Heart right ventricle (tissue), 16 donors: Measurements from ENCODE around the gene PIK3R6. TPM values are rescaled to one million over a fixed set of nuclear protein-coding genes. Genes with fewer than 3 reads are reported as not detected.
"Not testable (repeated sequence)": the region's sequence is repeated elsewhere in the genome, so short reads cannot be mapped to it uniquely, and the experiment has no call there.

Source experiments
- ATAC-seq, 8 donors: fragments of 200-7000 bp; cut with Tn5 transposase; one replicate each; pipeline ENCODE4 v1.9.1; 2020; ENCODE audit warnings: mild to moderate bottlenecking in 8 of 8, moderate library complexity in 8 of 8, moderate number of reproducible peaks in 1 of 8
- DNase-seq, 2 donors: peaks; one replicate each; pipeline ENCODE4 v3.0.0-alpha.2; 2020
- H3K27ac ChIP-seq, 10 donors: fragments of 200-600 bp; sonication (generic) in 2 of 10; one replicate each; pipeline versions ENCODE4 v1.5.0 to v1.8.0; 2020 to 2022; ENCODE audit warnings: mild to moderate bottlenecking in 3 of 10
- H3K27me3 ChIP-seq, 7 donors: fragments of 200-600 bp; one replicate each; pipeline ENCODE4 v1.8.0; 2021 to 2022; ENCODE audit warnings: mild to moderate bottlenecking in 2 of 7
- H3K36me3 ChIP-seq, 9 donors: fragments of 200-600 bp; sonication (generic) in 1 of 9; one replicate each; pipeline versions ENCODE4 v1.5.0 to v1.8.0; 2020 to 2022; ENCODE audit warnings: mild to moderate bottlenecking in 2 of 9
- H3K4me1 ChIP-seq, 9 donors: fragments of 200-600 bp; sonication (generic) in 1 of 9; one replicate each; pipeline versions ENCODE4 v1.5.0 to v1.8.0; 2020 to 2022; ENCODE audit warnings: mild to moderate bottlenecking in 4 of 9
- H3K4me3 ChIP-seq, 10 donors: fragments of 200-600 bp; sonication (generic) in 2 of 10; one replicate each; pipeline versions ENCODE4 v1.5.0 to v1.8.0; 2020 to 2022; ENCODE audit warnings: mild to moderate bottlenecking in 7 of 10, moderate library complexity in 2 of 10
- H3K9me3 ChIP-seq, 11 donors: fragments of 200-600 bp in 10 of 11; sonication (generic) in 2 of 11; one replicate each; pipeline versions ENCODE4 v1.5.0 to v1.8.0; 2013 to 2022; ENCODE audit warnings: mild to moderate bottlenecking in 2 of 11, control low read depth in 1 of 11, moderate library complexity in 1 of 11
- CTCF ChIP-seq, 9 donors: fragments of 200-600 bp; sonication (generic) in 2 of 9; IDR thresholded peaks; one replicate each; pipeline versions ENCODE4 v1.5.0 to v1.8.0; 2021 to 2022; ENCODE audit warnings: antibody characterized with exemption in 9 of 9, mild to moderate bottlenecking in 5 of 9, moderate library complexity in 1 of 9
- WGBS, 2 donors: extraction: QIAGEN DNeasy Blood & Tissue Kit; methylation state at CpG; one replicate each; pipeline ENCODE4 v1.1.7; 2013; ENCODE audit warnings: inconsistent platforms in 1 of 2; 5-methylcytosine and 5-hydroxymethylcytosine counted together
- intact Hi-C, 10 donors: fragments of 100-400 bp; cut with DNase I; formaldehyde crosslinking; loops; one replicate each; pipeline versions ENCODE4 v1.11.1 to v1.14.2; 2022
- polyA plus RNA-seq, 2 donors: library from polyadenylated mRNA; stranded (reverse); fragments of 200-250 nt; gene quantifications; one replicate each; pipeline ENCODE4 v1.2.3, GENCODE V29; 2013
- total RNA-seq, 10 donors: library from RNA; stranded (reverse); fragmentation: NEBNext Ultra II Directional in 3 of 10; extraction: Animal tissue kit (Norgen Biotek cat#: 25700) in 3 of 10; gene quantifications; one replicate each; pipeline versions ENCODE4 v1.2.1 to v1.2.4, GENCODE V29; 2021 to 2023
- donor health status: Arrhythmogenic right ventricular cardiomyopathy.
- donor health status: ischemic (EF 13 %, LVEDD 7.1; RV severe dilation, severe dysfunction).
- donor health status: healthy with polysubstance abuse.
- donor health status: DM: no; HTN: yes; CAD: no.
- donor health status: DM: no; HTN: no; CAD: no.
- donor health status: ischemic (EF 25% LVEDD 6.9; RV normal size, moderate dysfunction).
- donor health status: ischemic (EF 25% LVEDD 5.7; RV mildly dilated, moderate dysfunction).
- donor health status: healthy.
- donor health status: DM: yes; HTN: yes; CAD: no.
- donor health status: Ischemic cardiomyopathy.
- donor health status: ischemic (EF 35%, LVEDD 5.7; RV mildly dilated, moderate dysfunction).
- donor health status: nonischemic (EF 11% LVEDD 7.7; RV severe dilation, severe dysfunction).
- donor health status: DM: yes; HTN: yes; CAD: no.
- donor health status: PGD.
- donor health status: ischemic (EF 29% LVEDD 5.4; RV normal size, mild dysfunction).
- donor health status: nonischemic (EF 23%, LVEDD 6.1; RV moderate dilation, normal function).

The PIK3R6 gene
- total and polyA plus RNA-seq, 12 donors: 0.32 to 3.4 (median 1.0) TPM

GRCh38 chr17:8806253-8806925 is 61.1 kb downstream of the PIK3R6 start:
- ATAC-seq (no peak), DNase-seq (no peak)
- Histone ChIP-seq H3K4me1 (peaks cover 0 to 15% (median 0%) of the 10 kb centered on the region in 9 donors), H3K27ac (peak overlapping the region in 2 of 10 donors; percentile 9 to 77), H3K27me3 (no peaks in the 10 kb centered on the region), H3K36me3 (peaks cover 0 to 28% (median 0%) of the 10 kb centered on the region in 9 donors), H3K9me3 (peaks cover 0 to 24% (median 0%) of the 10 kb centered on the region in 11 donors), H3K4me3 (no peak overlapping the region)
- TF ChIP-seq CTCF (IDR thresholded peaks at IDR 0.05): no peak
- intact Hi-C loops: loop anchor here in 4 of 10 donors (5.0 to 10.0 kb wide), 2 partner anchors 86 to 88 kb away; no protein-coding TSS in a partner anchor
- 90 to 95% methylated on average over 3 of the region's 3 CpGs for WGBS, 2 donors

- H3K27me3 ChIP-seq, H3K27ac ChIP-seq, H3K4me3 ChIP-seq, ATAC-seq, DNase-seq: not testable (repeated sequence)
- Histone ChIP-seq H3K4me1 (peaks cover 0 to 15% (median 0%) of the 10 kb centered on the region in 9 donors), H3K9me3 (peaks cover 0 to 18% (median 0%) of the 10 kb centered on the region in 11 donors), H3K36me3 (peaks cover 0 to 27% (median 0%) of the 10 kb centered on the region in 9 donors)
- intact Hi-C loops: loop anchor here in 4 of 10 donors (5.0 to 10.0 kb wide), 2 partner anchors 87 to 89 kb away; no protein-coding TSS in a partner anchor
- WGBS, 2 donors: 94 to 95% methylated on average over 10 of the region's 10 CpGs
These were observed 62.1 kb downstream of the PIK3R6 start for GRCh38 chr17:8805396-8805795.

GRCh38 chr17:8803531-8804420 is 63.7 kb downstream of the PIK3R6 start:
- ATAC-seq (peak in 3 of 8 donors; percentile 39 to 59 (median 48)), DNase-seq (no peak)
- H3K27me3 ChIP-seq: peaks cover 0 to 10% (median 6%) of the 10 kb centered on the region in 7 donors
- H3K27ac ChIP-seq: no peak overlapping the region
- no peak overlapping the region for H3K4me3 ChIP-seq
- H3K4me1 ChIP-seq: peaks cover 0 to 15% (median 0%) of the 10 kb centered on the region in 9 donors
- intact Hi-C loops: loop anchor here in 7 of 10 donors (5.0 to 10.0 kb wide), 3 partner anchors 89 to 94 kb away; no protein-coding TSS in a partner anchor
- WGBS, 2 donors: 75 to 78% methylated on average over 19 of the region's 19 CpGs
- TF ChIP-seq CTCF (IDR thresholded peaks at IDR 0.05): peak in 3 of 9 donors; percentile 22 to 31 (median 27)
- H3K36me3 ChIP-seq: peaks cover 0 to 20% (median 0%) of the 10 kb centered on the region in 9 donors
- H3K9me3 ChIP-seq: peaks cover 0 to 4% (median 0%) of the 10 kb centered on the region in 11 donors

GRCh38 chr17:8801135-8801840 is 66.2 kb downstream of the PIK3R6 start:
- peaks cover 0 to 14% (median 9%) of the 10 kb centered on the region in 7 donors for H3K27me3 ChIP-seq
- no peak for DNase-seq
- intact Hi-C loops: loop anchor here in 7 of 10 donors (5.0 to 10.0 kb wide), 3 partner anchors 91 to 96 kb away; no protein-coding TSS in a partner anchor
- no peaks in the 10 kb centered on the region for H3K9me3 ChIP-seq
- H3K4me1 ChIP-seq: peaks cover 0 to 11% (median 0%) of the 10 kb centered on the region in 9 donors
- no peak for ATAC-seq
- no peak for TF ChIP-seq CTCF (IDR thresholded peaks at IDR 0.05)
- H3K27ac ChIP-seq: no peak overlapping the region
- H3K4me3 ChIP-seq: no peak overlapping the region
- 94 to 95% methylated on average over 6 of the region's 6 CpGs for WGBS, 2 donors
- peaks cover 0 to 20% (median 0%) of the 10 kb centered on the region in 9 donors for H3K36me3 ChIP-seq
